Sciatic nerve (tissue), 2 donors: ENCODE measurements around the gene PDE3A. TPM values are rescaled to one million over a fixed set of nuclear protein-coding genes. Genes with fewer than 3 reads are reported as not detected.
A peak's percentile ranks its signal among the peaks of the same experiment; 100 is the strongest.
"Not testable (repeated sequence)": the region's sequence is repeated elsewhere in the genome, so short reads cannot be mapped to it uniquely, and the experiment has no call there.

Experiments
- ATAC-seq: fragments of 200-7000 bp; cut with Tn5 transposase; one replicate; pipeline ENCODE4 v1.9.1; 2020; ENCODE audit warnings: mild to moderate bottlenecking, moderate library complexity
- DNase-seq: peaks from one replicate; pipeline ENCODE4 v3.0.0-alpha.2; 2020; ENCODE audit warnings: low spot score
- intact Hi-C: fragments of 100-400 bp; cut with DNase I; formaldehyde crosslinking; loops from one replicate; pipeline ENCODE4 v1.14.2; 2022
- total RNA-seq: library from RNA; stranded (reverse); fragmentation: NEBNext Ultra II Directional; extraction: Animal tissue kit (Norgen Biotek cat#: 25700); gene quantifications from one replicate; pipeline ENCODE4 v1.2.1, GENCODE V29; 2021
- donor health status: DM: no; HTN: no; CAD: no.
- donor health status: DM: no; HTN: no; CAD: no.

PDE3A gene
- total RNA-seq, 1 donor from 2014 or later, result 10.1 TPM

DNA sequence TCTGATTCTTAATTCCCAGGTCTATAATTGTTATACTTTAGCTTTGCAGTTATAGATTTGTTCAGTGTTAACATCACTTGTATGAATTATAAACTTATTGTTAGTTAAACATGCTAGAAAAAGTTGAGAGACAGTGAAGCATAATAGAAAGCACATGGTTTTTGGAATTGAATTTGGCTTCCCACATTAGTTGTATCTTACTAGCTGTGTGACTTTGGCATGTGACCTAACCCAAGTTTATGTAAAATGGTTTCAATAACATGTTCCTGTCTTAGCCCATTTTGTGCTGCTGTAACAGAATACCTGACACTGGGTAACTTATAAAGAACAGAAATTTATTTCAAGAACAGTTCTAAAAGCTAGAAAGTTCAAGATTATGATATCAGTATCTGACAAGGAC lies 146.3 kb downstream of the PDE3A start:
- intact Hi-C loops, result no loop called here
- no peak for ATAC-seq

DNA sequence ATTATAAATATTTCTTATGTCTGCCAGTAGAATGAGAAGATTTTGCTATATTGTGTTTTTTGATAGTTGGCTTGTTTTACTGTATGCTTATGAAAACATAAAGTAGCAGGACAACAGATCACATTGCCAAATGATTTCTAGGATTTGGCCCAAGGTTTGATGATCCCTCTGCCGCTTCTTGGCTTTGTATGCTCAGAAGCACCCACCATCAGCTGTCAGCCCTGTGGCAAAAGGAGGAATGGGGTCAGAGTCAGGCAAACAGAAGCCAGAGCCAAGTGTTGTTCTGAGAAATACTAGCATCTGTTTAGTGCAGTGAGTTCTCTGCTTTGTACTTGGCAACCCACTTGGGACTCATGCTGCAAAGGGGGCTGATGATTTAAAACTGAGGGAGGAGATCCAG lies 152.2 kb downstream of the PDE3A start:
- DNase-seq, result no peak
- intact Hi-C loops, result no loop called here
- ATAC-seq, result peak; percentile 85

More for the DNA sequence above, 146.3 kb downstream of the PDE3A start:
- no peak for DNase-seq

DNA sequence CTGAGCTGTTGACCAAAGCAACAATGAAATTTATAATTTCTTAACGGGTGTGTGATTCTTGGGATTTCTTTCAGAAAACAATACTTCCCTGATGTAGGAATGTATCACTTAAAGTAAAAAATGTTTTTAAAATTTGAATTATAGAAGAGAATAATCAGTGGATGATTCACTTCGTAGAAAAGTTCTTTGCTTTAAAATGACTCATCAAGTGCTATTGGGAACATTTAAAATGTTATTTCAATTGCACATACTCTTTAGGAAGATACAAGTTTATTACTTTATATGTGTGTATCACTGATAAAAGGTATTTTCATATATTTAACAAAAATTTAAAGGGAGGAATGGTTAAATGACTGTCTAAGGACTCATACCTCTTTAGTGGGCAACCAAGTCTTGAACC lies 155.3 kb downstream of the PDE3A start:
- intact Hi-C loops, result no loop called here
- ATAC-seq (no peak), DNase-seq (no peak)

DNA sequence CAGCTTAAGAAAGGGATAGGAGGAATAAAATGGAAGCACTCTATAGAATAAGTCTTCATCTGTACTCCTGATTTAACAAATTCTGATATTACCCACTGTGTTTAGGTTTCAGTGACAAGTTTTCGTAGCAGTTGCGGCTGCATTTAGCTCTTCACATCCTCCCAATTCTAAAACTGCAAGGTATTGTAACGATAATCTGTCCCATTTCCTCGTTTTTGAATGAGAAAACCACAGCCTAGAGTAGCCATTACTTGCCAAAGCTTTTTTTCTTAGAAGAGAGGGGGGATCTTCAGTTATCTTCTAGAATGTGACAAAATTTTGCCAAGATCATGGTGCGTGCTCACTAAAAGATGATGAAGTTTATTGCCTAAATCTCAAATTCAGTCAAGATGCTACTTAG lies 155.8 kb downstream of the PDE3A start:
- DNase-seq, result no peak
- intact Hi-C loops, result no loop called here
- ATAC-seq, result no peak

DNA sequence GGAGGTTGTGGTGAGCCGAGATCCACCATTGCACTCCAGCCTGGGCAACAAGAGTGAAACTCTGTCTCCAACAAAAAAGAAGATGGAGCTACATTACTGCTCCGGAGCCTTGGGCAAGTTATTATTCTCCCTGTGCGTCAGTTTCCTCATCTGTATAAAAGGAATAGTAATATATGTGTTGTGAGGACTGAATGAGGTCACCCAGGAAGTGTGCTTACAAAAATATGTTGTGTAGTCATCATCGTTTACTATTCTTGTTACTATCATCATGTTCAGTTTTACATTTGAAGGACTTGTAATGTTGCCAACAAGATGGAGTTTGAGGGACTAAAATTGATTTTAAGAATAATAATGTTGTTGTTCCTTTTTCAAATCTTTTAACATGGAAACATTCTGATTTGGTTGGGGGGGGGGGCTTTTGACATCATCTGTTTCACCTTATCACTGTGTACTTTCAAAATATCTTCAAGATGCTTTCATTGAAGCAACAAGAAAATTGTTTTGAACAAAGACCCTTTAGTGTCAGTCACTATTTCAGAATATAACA lies 156.8 kb downstream of the PDE3A start:
- ATAC-seq (no peak), DNase-seq (no peak)
- intact Hi-C loops, result no loop called here

DNA sequence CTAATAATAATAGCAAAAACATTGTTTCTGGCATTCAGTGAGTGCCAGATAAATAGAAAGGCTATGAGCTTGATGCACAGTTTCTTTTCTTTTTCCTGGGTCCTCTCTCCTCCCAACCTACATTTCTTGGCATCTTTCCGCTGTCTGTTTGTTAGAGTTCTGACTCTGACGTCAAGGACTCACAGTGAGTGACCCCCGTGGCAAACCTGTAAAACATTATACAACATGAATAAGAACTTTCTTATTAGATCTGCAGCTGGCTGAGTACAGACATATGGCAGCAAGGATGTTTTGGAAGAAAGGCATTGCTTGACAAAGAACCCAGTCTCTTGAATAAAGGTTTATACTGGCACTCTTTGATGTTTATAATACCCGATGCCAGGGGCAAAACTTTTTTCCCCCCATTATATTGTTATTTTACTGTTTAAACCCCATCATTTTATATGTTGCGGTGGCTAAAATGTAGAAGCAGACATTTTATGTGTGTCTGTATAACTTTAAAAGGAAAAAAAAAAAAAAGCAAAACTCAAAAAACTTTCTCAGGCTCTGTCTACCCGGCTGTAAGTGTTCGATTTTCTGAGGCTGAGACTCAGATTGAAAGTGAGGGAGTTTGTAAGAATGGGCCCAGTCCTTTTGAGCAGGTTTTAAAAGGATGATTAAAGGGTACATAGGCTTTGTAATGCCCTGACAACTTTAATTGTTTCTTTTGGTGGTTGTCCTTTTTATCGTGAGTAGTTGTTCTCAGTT lies 159.3 kb downstream of the PDE3A start:
- DNase-seq (no peak), ATAC-seq (peak; percentile 70)
- intact Hi-C loops, result no loop called here

DNA sequence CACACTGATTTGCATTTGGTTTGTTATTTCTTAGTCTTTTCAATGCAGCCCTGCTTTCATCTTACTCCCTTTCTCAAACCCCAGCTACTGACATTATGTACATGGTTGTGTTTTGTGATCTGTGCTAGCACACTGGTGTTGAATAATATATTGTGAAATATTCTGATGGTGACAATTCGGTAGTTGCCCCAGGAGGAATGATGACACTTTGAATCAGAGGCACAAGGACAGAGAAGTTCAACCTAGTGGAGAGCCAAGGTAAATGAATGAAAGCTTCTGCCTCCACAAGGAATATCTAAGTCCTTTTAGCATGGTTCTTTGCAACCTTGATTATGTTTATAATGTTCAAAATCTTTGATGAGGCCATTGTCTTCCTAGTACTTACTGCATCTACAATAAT lies 159.9 kb downstream of the PDE3A start:
- intact Hi-C loops, result no loop called here
- DNase-seq (no peak), ATAC-seq (no peak)

DNA sequence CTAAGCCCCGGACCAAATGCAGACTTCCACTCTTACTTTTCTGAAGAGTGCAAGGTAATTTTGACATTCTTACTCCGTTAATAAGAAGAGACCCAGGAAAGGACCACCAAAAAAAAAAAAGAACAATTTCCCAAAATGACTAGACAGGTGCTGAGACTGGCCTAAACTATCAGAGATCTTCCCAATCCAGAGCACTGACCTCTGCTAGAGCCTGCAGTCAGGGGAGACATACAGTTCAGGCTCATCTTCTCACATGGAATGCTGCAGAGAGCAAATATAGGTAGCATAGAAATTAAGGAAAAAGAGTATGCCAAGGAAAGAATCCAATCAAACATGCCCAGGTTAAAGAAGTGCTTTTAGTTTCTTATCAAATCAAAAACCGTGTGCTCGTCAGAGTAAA lies 177.9 kb downstream of the PDE3A start:
- DNase-seq (no peak), ATAC-seq (peak; percentile 31)
- intact Hi-C loops, result no loop called here

DNA sequence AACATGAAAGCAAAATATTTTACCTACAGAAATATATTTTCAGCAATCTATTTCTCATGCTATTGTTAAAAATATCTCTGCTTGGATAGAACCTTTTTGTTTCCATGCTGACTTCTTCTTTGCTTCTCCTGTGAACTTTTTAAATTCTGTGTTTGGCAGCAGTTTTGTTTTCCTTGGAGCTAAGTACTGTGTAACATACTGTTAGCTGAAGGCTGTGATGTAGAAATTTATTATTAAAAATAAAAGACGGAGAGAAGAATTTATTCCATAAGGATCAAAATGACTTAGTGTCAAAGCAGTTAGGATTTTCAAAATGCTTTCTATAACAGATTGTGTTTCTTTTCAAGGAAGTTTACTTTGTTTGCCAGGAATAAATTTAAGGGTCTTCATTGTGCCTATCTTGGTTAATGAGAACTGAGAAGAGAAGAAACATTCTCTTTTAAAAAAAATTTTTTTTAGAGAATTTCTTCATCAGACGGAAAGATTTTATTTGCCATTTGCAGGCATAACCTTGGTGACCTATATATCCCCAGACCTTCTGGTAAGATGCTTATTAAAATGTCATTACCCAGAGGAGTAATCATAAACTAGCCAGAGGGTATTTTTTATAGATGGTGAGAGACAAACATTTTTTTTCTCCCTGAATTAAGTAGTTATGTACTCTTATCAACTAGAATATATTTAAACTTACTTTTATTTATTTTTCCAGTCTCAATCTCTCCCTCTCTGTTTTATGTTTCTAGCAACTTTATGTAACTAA lies 179.7 kb downstream of the PDE3A start:
- intact Hi-C loops, result no loop called here
- ATAC-seq (peak; percentile 83), DNase-seq (no peak)

DNA sequence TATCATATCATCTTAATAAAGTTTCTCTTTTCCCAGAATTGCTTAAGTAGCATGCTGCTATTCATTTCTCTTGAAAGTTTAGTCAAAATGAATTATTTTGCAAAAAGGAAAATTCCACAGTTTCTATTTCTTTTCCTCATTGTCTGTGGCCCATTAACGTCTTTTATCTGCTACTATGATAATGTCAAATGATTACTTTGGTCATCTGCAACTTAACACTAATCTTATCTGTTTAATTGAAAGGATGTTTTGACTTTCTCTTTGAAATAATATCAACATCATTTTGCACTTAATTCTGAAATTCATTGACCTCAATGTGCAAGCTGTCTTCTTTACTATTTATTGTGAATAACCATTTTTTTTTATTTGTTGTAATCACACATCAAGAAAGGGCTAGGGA lies 180.3 kb downstream of the PDE3A start:
- DNase-seq, result no peak
- ATAC-seq, result no peak
- intact Hi-C loops, result no loop called here

DNA sequence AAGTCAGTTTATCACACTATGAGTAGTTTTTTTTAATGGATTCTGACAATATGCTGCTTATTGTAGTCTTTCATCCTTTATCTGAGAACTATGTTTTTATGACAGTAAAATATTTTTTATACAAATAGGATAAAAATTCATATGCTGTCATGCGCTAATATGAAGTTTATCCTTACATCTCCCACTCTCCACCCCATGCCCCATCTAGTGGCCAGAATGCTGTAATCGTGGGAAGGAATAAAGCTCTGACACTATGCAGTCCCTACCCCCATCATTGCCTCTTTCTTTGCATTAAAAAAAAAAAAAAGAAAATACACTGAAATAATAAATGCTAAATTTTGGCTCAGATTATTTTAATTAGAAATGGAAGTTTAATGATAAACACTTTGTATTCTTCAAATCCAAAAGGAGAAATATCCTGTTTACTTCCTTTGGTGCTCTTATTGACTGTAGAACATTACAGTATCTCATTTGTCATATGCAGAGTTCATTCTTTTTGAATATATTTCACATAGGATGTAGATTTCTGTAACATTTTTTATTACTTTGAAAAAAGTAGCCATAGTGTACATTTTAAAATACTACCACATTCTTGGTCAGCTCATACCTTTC lies 180.9 kb downstream of the PDE3A start:
- peak; percentile 80 for ATAC-seq
- no peak for DNase-seq
- intact Hi-C loops, result no loop called here

DNA sequence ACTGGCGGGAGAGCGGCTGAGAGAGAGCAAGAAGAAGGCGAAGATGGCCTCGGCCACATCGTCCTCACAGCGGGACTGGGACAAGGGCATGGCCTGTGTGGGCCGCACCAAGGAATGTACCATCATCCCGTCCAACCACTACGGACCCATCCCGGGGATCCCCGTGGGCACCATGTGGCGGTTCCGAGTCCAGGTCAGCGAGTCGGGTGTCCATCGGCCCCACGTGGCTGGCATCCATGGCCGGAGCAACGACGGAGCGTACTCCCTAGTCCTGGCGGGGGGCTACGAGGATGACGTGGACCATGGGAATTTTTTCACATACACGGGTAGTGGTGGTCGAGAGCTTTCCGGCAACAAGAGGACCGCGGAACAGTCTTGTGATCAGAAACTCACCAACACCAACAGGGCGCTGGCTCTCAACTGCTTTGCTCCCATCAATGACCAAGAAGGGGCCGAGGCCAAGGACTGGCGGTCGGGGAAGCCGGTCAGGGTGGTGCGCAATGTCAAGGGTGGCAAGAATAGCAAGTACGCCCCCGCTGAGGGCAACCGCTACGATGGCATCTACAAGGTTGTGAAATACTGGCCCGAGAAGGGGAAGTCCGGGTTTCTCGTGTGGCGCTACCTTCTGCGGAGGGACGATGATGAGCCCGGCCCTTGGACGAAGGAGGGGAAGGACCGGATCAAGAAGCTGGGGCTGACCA lies 183.6 kb downstream of the PDE3A start:
- DNase-seq, result peak; percentile 57
- ATAC-seq, result peak; percentile 18
- intact Hi-C loops, result not testable (repeated sequence)

DNA sequence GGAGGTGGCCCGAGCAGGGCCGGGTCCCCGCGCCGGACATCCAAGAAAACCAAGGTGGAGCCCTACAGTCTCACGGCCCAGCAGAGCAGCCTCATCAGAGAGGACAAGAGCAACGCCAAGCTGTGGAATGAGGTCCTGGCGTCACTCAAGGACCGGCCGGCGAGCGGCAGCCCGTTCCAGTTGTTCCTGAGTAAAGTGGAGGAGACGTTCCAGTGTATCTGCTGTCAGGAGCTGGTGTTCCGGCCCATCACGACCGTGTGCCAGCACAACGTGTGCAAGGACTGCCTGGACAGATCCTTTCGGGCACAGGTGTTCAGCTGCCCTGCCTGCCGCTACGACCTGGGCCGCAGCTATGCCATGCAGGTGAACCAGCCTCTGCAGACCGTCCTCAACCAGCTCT lies 184.2 kb downstream of the PDE3A start:
- ATAC-seq, result not testable (repeated sequence)

DNA sequence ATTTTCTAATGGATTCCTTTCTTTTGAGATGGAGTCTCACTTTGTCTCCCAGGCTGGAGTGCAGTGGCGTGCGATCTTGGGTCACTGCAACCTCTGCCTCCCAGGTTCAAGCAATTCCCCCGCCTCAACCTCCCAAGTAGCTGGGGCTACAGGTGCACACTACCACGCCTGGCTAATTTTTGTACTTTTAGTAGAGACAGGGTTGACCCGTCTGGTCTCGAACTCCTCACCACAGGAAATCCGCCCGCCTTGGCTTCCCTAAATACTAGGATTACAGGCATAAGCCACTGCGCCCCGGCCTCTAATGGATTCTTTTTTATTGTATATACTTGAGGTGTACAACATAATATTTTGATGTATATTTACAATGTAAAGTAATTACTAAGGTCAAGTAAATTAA lies 186.7 kb downstream of the PDE3A start:
- intact Hi-C loops, result no loop called here
- DNase-seq, result no peak
- no peak for ATAC-seq

More for the DNA sequence above, 184.2 kb downstream of the PDE3A start:
- DNase-seq, intact Hi-C loops: not testable (repeated sequence)

DNA sequence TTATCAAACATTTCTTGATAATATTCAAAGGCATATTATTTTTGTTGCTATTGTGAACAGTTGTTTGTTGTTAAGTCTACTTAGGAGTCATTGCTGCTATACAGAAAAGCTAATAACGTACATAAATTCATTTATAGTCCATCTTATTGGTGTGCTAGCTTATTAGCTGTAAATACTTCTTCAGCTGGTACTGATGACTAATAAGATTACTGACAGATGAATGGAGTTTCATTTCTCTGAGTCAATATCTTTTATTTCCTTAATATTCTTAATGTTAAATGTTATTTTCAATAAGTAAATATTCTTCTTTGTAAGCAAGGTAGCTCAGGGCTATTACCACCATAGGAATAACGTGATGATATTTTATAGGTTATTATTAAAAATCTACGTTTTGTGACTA lies 187.4 kb downstream of the PDE3A start:
- DNase-seq (no peak), ATAC-seq (no peak)
- intact Hi-C loops, result no loop called here

DNA sequence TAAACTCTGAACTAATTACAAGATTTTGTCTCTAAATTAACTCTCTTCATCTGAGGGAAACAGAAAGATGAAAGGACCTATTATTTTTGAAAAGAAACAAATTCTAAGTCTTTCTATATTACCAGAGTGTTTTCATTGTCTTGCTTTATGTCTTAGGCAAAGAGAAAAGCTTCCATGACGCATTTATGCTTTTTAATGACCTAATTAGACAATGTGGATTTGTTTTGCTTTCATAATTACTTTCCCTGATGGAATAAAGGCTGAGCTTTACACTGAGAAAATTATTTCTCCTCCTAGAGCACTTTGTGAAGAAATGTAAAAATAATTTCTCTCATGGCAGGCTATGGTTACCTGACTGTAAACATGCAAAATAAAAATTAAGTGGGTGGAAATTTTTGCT lies 188.8 kb downstream of the PDE3A start:
- ATAC-seq (no peak), DNase-seq (no peak)
- intact Hi-C loops, result no loop called here

DNA sequence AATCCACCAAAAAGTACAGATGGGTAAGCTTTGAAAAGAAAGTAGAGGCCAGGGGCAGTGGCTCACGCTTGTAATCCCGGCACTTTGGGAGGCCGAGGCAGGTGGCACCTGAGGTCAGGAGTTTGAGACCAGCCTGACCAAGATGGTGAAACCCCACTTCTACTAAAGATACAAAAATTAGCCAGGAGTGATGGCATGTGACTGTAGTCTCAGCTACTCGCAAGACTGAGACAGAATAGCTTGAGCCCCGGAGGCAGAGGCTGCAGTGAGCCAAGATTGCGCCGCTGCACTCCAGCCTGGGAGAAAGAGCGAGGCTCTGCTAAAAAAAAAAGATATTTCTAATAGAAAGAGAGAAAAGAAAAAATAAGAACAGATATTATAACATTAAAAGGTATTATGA lies 192.6 kb downstream of the PDE3A start:
- DNase-seq (no peak), ATAC-seq (peak; percentile 81)
- intact Hi-C loops, result no loop called here

DNA sequence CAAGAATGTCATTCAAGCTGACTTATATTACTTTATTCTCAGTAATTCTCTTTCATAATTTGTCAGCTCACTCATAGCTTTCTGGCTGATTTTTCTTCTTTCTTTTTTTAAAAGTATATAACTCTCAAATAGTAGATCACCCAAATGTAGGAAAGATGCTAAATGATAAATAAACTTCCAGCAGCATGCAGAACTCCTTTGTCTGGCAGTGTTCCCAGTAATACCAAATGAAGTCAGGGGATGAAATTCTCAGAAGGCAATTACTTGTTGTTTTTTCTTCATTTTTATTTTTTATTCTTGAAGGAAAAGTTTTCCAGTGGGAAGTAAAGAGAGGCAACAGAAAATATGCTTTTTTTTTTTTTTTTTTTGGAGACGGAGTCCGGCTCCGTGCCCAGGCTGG lies 193.5 kb downstream of the PDE3A start:
- intact Hi-C loops, result no loop called here
- ATAC-seq, result peak; percentile 49

DNA sequence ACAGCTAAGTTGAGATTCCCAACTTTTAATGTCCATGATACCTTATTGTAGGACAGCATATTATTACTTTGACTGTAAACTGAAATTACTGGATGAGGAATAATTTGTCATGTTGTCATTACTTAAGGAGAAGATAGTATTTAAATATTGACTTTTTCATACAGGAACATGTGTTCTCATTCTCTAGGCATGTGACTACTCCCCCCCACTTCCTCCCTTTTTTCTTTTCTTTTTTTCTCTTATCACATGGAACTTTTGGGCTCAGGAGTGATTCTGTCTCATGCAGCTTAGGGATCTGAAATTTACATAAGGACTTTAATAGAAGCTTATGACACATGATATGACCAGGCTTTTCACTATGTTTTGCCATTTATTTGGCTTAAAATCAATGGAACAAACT lies 199.1 kb downstream of the PDE3A start:
- DNase-seq, result no peak
- ATAC-seq, result no peak
- intact Hi-C loops, result no loop called here

More for the DNA sequence above, 193.5 kb downstream of the PDE3A start:
- DNase-seq, result no peak
